Mucosa of descending colon (tissue), 3 donors: ENCODE measurements around the gene SMAD6. TPM values are rescaled to one million over a fixed set of nuclear protein-coding genes. Genes with fewer than 3 reads are reported as not detected.

Experiments
- ATAC-seq: fragments of 200-7000 bp; cut with Tn5 transposase; one replicate; pipeline ENCODE4 v1.9.1; 2020; ENCODE audit warnings: mild to moderate bottlenecking, moderate library complexity
- DNase-seq, 3 donors: peaks; one replicate each; pipeline ENCODE4 v3.0.0-alpha.2; 2020
- H3K36me3 ChIP-seq: fragments of 200-600 bp; one replicate; pipeline ENCODE4 v1.8.0; 2021; ENCODE audit warnings: low read depth, mild to moderate bottlenecking
- H3K4me1 ChIP-seq: fragments of 200-600 bp; one replicate; pipeline ENCODE4 v1.8.0; 2021; ENCODE audit warnings: low read depth, mild to moderate bottlenecking
- H3K4me3 ChIP-seq: fragments of 200-600 bp; one replicate; pipeline ENCODE4 v1.8.0; 2021; ENCODE audit warnings: mild to moderate bottlenecking
- H3K9me3 ChIP-seq: fragments of 200-600 bp; one replicate; pipeline ENCODE4 v1.8.0; 2021; ENCODE audit warnings: mild to moderate bottlenecking
- CTCF ChIP-seq: fragments of 200-600 bp; IDR thresholded peaks from one replicate; pipeline ENCODE4 v1.8.0; 2022; ENCODE audit warnings: antibody characterized with exemption, mild to moderate bottlenecking
- intact Hi-C, 2 donors: fragments of 100-400 bp; cut with DNase I in 1 of 2; cut with micrococcal nuclease in 1 of 2; formaldehyde crosslinking; loops; one replicate each; pipeline versions ENCODE4 v1.11.0 to v1.11.1; 2022; cut with DNase I, micrococcal nuclease
- total RNA-seq, 3 donors: library from RNA; stranded (reverse); fragmentation: NEBNext Ultra II Directional in 2 of 3; extraction: Animal tissue kit (Norgen Biotek cat#: 25700) in 2 of 3; gene quantifications; one replicate each; pipeline versions ENCODE4 v1.2.1 to v1.2.4, GENCODE V29; 2021 to 2023
- donor health status: DM: no; HTN: no; CAD: no; lungs with moderate emphysema.
- donor health status: DM: no; HTN: no; CAD: no.
- donor health status: DM: no; HTN: yes; CAD: no.

The SMAD6 gene
- total RNA-seq, 3 donors from 2014 or later, result 11.5 to 18.5 (median 12.8) TPM

GRCh38 chr15:66654739-66655375, 47.2 kb upstream of the SMAD6 start:
- Histone ChIP-seq H3K4me3 (no peak overlapping the region), H3K36me3 (no peaks in the 10 kb centered on the region), H3K4me1 (peaks cover 7% of the 10 kb centered on the region), H3K9me3 (no peaks in the 10 kb centered on the region)
- no peak for TF ChIP-seq CTCF
- ATAC-seq (peak; percentile 60), DNase-seq (peak in 1 of 3 donors; percentile 46)
- intact Hi-C loops, result no loop called here

GRCh38 chr15:66655511-66655910, 46.5 kb upstream of the SMAD6 start:
- Histone ChIP-seq H3K4me1 (peaks cover 7% of the 10 kb centered on the region), H3K4me3 (no peak overlapping the region), H3K9me3 (no peaks in the 10 kb centered on the region), H3K36me3 (no peaks in the 10 kb centered on the region)
- intact Hi-C loops, result no loop called here
- ATAC-seq, result no peak
- no peak for TF ChIP-seq CTCF
- DNase-seq, result no peak

GRCh38 chr15:66655997-66656396, 46.0 kb upstream of the SMAD6 start:
- ATAC-seq (no peak), DNase-seq (no peak)
- intact Hi-C loops, result no loop called here
- Histone ChIP-seq H3K9me3 (no peaks in the 10 kb centered on the region), H3K36me3 (no peaks in the 10 kb centered on the region), H3K4me1 (peaks cover 7% of the 10 kb centered on the region), H3K4me3 (no peak overlapping the region)
- no peak for TF ChIP-seq CTCF

- no peak for TF ChIP-seq CTCF
- H3K4me1 ChIP-seq, result peaks cover 7% of the 10 kb centered on the region
- H3K4me3 ChIP-seq, result no peak overlapping the region
- ATAC-seq (no peak), DNase-seq (no peak)
- no peaks in the 10 kb centered on the region for H3K36me3 ChIP-seq
- intact Hi-C loops, result no loop called here
- H3K9me3 ChIP-seq, result no peaks in the 10 kb centered on the region
Observed at GRCh38 chr15:66657185-66658020, 44.6 kb upstream of the SMAD6 start.

GRCh38 chr15:66658044-66658443, 44.0 kb upstream of the SMAD6 start:
- ATAC-seq, result no peak

More at GRCh38 chr15:66658044-66658443, 44.0 kb upstream of the SMAD6 start:
- Histone ChIP-seq H3K4me3 (no peak overlapping the region), H3K36me3 (no peaks in the 10 kb centered on the region), H3K4me1 (peaks cover 7% of the 10 kb centered on the region), H3K9me3 (no peaks in the 10 kb centered on the region)
- intact Hi-C loops, result no loop called here
- no peak for DNase-seq
- no peak for TF ChIP-seq CTCF
